Activated naive CD8-positive, alpha-beta T cell (primary cell): ENCODE results near the gene XCL1.
"Not testable (repeated sequence)": the region's sequence is repeated elsewhere in the genome, so short reads cannot be mapped to it uniquely, and the experiment has no call there.

Experiments
- H3K27ac Mint-ChIP-seq: one replicate; pipeline ENCODE4 v1.8.0; 2021; ENCODE audit warnings: mixed read lengths
- H3K27me3 Mint-ChIP-seq: one replicate; pipeline ENCODE4 v1.8.0; 2021; ENCODE audit warnings: mixed read lengths
- H3K36me3 Mint-ChIP-seq: one replicate; pipeline ENCODE4 v1.8.0; 2021; ENCODE audit warnings: mixed read lengths
- H3K4me1 Mint-ChIP-seq: one replicate; pipeline ENCODE4 v1.8.0; 2021; ENCODE audit warnings: low read depth, mixed read lengths
- H3K4me3 Mint-ChIP-seq: one replicate; pipeline ENCODE4 v1.8.0; 2021; ENCODE audit warnings: mild to moderate bottlenecking, mixed read lengths
- H3K9me3 Mint-ChIP-seq: one replicate; pipeline ENCODE4 v1.8.0; 2021; ENCODE audit warnings: low read depth, mixed read lengths

XCL1 gene

GRCh38 chr1:168576245-168576688 lies at the start of gene XCL1:
Gene XCL1 (plus strand): TSS chr1:168576605. CDS start chr1:168576638, 33 bp downstream.
- Mint-ChIP-seq H3K4me3 (peak within 1 kb of the TSS; percentile 76), H3K4me1 (peaks cover 27% of the 10 kb centered on the region), H3K27ac (peak within 1 kb of the TSS; percentile 82)
- not testable (repeated sequence) for H3K27me3 Mint-ChIP-seq, H3K9me3 Mint-ChIP-seq, H3K36me3 Mint-ChIP-seq

GRCh38 chr1:168529518-168529917 lies 46.9 kb upstream of the XCL1 start:
- Mint-ChIP-seq H3K36me3 (peaks cover under 1% of the 10 kb centered on the region), H3K4me1 (peaks cover 50% of the 10 kb centered on the region), H3K27ac (no peak overlapping the region), H3K9me3 (no peaks in the 10 kb centered on the region), H3K27me3 (no peaks in the 10 kb centered on the region), H3K4me3 (no peak overlapping the region)

GRCh38 chr1:168531615-168532345 lies 44.6 kb upstream of the XCL1 start:
- Mint-ChIP-seq H3K4me3 (peak overlapping the region; percentile 18), H3K27ac (peak overlapping the region; percentile 54)

GRCh38 chr1:168535536-168535935 lies 40.9 kb upstream of the XCL1 start:
- Mint-ChIP-seq H3K27me3 (no peaks in the 10 kb centered on the region), H3K4me3 (peak overlapping the region; percentile 54), H3K4me1 (peaks cover 78% of the 10 kb centered on the region), H3K9me3 (no peaks in the 10 kb centered on the region), H3K36me3 (peaks cover 13% of the 10 kb centered on the region), H3K27ac (peak overlapping the region; percentile 88)

More at GRCh38 chr1:168531615-168532345, 44.6 kb upstream of the XCL1 start:
- Mint-ChIP-seq H3K27me3 (no peaks in the 10 kb centered on the region), H3K36me3 (no peaks in the 10 kb centered on the region), H3K9me3 (no peaks in the 10 kb centered on the region), H3K4me1 (peaks cover 72% of the 10 kb centered on the region)

DNA sequence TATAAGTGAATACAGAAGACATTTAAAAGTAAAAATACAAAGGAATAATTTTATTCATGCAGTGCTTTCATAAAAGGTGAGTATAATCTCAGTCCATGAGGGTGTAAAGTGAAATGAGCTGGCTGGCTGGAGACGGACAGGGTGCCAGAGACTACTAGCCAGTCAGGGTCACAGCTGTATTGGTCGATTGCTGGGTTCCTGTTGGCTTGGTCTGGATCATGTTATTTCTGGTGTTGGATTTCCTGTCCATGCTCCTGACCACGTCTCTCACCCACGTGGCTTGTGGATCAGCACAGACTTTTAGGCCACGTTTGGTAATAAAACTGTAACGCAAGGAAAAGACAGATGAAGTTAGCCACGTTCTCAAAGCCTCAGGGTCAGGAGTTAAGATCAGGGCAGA lies 35.6 kb upstream of the XCL1 start:
- H3K4me1 Mint-ChIP-seq: peaks cover 36% of the 10 kb centered on the region
- H3K9me3 Mint-ChIP-seq, H3K27ac Mint-ChIP-seq, H3K27me3 Mint-ChIP-seq, H3K4me3 Mint-ChIP-seq: not testable (repeated sequence)
- peaks cover 16% of the 10 kb centered on the region for H3K36me3 Mint-ChIP-seq

DNA sequence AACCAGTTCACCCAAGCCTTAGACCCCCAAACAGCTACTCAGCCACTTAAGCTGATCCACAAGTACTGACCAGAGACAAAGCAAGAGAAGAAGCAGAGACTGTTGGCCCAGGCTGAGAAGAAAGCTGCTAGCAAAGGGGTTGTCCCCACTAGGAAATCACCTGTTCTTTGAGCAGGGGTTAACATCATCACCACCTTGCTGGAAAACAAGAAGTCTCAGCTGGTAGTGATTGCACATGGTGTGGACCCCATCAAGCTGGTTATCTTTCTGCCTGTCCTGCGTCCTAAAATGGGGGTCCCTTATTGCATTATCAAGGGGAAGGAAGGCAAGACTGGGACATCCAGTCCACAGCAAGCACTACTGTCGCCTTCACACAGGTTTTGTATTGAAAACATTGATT lies 33.4 kb upstream of the XCL1 start:
- H3K4me3 Mint-ChIP-seq, H3K9me3 Mint-ChIP-seq, H3K27ac Mint-ChIP-seq, H3K27me3 Mint-ChIP-seq, H3K36me3 Mint-ChIP-seq: not testable (repeated sequence)
- peaks cover 14% of the 10 kb centered on the region for H3K4me1 Mint-ChIP-seq

GRCh38 chr1:168543840-168544498 lies 32.4 kb upstream of the XCL1 start, which contains the start of gene XCL2:
Gene XCL2 (minus strand): TSS chr1:168543997. CDS start chr1:168543964, 33 bp downstream.
- not testable (repeated sequence) for H3K4me1 Mint-ChIP-seq, H3K36me3 Mint-ChIP-seq, H3K27me3 Mint-ChIP-seq, H3K9me3 Mint-ChIP-seq
- Mint-ChIP-seq H3K27ac (peak within 1 kb of the TSS; percentile 18), H3K4me3 (peak within 1 kb of the TSS; percentile 53)

- H3K36me3 Mint-ChIP-seq, H3K27me3 Mint-ChIP-seq, H3K9me3 Mint-ChIP-seq, H3K4me3 Mint-ChIP-seq, H3K4me1 Mint-ChIP-seq, H3K27ac Mint-ChIP-seq: not testable (repeated sequence)
Measured at GRCh38 chr1:168545678-168546552, 30.5 kb upstream of the XCL1 start.

DNA sequence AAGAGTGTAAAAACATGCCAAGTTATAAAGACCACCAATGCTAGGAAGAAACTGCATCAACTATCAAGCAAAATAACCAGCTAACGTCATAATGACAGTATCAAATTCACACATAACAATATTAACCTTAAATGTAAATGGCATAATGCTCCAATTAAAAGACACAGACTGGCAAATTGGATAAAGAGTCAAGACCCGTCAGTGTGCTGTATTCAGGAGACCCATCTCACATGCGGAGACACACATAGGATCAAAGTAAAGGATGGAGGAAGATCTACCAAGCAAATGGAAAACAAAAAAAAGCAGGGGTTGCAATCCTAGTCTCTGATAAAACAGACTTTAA lies 29.9 kb upstream of the XCL1 start:
- H3K27me3 Mint-ChIP-seq, H3K4me1 Mint-ChIP-seq: not testable (repeated sequence)

GRCh38 chr1:168550971-168551370 lies 25.4 kb upstream of the XCL1 start:
- no peaks in the 10 kb centered on the region for H3K27me3 Mint-ChIP-seq
- peaks cover 26% of the 10 kb centered on the region for H3K4me1 Mint-ChIP-seq
- H3K27ac Mint-ChIP-seq: no peak overlapping the region
- H3K4me3 Mint-ChIP-seq: no peak overlapping the region
- H3K36me3 Mint-ChIP-seq: no peaks in the 10 kb centered on the region
- H3K9me3 Mint-ChIP-seq: no peaks in the 10 kb centered on the region

More for the DNA sequence above, 29.9 kb upstream of the XCL1 start:
- not testable (repeated sequence) for H3K27ac Mint-ChIP-seq, H3K4me3 Mint-ChIP-seq, H3K9me3 Mint-ChIP-seq, H3K36me3 Mint-ChIP-seq

GRCh38 chr1:168551688-168552087 lies 24.7 kb upstream of the XCL1 start:
- Mint-ChIP-seq H3K9me3 (no peaks in the 10 kb centered on the region), H3K36me3 (no peaks in the 10 kb centered on the region), H3K27ac (no peak overlapping the region), H3K4me1 (peaks cover 30% of the 10 kb centered on the region), H3K4me3 (no peak overlapping the region), H3K27me3 (no peaks in the 10 kb centered on the region)

GRCh38 chr1:168552961-168553360 lies 23.4 kb upstream of the XCL1 start:
- Mint-ChIP-seq H3K4me3 (no peak overlapping the region), H3K9me3 (no peaks in the 10 kb centered on the region), H3K27ac (peak overlapping the region; percentile 2), H3K27me3 (no peaks in the 10 kb centered on the region), H3K4me1 (peaks cover 40% of the 10 kb centered on the region), H3K36me3 (no peaks in the 10 kb centered on the region)

DNA sequence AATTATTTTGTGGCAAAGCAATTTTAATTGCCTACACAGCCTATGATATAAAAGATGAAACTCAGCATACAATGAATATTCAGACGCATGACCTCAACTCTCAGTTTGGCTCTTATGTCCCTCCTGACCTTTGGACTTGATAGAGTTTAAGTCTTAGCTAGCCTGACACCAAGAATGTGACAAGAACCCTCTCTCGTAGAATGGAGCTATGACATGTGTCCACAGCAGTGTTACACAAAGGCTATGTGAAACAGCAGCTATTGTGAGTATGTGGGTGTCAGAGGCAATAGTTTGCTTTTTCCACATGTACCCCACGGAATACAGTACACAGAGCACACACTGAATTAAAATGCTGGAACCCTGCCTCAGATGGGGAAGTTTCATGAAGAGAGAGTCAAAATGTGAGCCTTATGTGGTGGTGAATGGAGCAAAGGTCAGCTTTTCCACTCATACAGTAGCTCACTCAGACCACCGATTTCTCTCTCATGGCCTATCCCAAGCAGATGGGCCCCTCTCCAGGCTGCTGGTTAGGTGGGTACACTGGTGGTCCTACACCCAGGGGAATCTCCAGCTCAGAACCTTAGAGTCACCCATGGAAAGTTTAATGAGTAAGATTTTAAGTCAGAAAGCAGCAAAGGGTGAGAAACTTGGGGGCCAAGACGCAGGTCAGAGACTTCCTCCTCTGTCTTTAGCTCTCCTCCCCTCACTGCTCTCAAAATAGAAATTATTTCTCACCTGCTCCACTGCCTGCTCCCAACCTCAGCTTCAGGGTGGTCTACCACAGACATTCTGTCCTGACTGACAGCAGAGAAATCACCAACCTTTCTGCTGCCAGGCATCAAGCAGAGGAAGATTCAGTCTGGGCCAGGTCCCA lies 22.5 kb upstream of the XCL1 start:
- Mint-ChIP-seq H3K4me1 (peaks cover 42% of the 10 kb centered on the region), H3K36me3 (no peaks in the 10 kb centered on the region), H3K27me3 (no peaks in the 10 kb centered on the region), H3K27ac (peak overlapping the region; percentile 87), H3K9me3 (no peaks in the 10 kb centered on the region), H3K4me3 (peak overlapping the region; percentile 2)
